HepG2 (cell line): Measurements from ENCODE around the gene MBIP. TPM values are rescaled to one million over a fixed set of nuclear protein-coding genes. Genes with fewer than 3 reads are reported as not detected.

Experiments used
- ASH2L ChIP-seq: fragments of 300-600, 200-600 bp; sonication (generic); IDR thresholded peaks from 2 replicates; pipeline ENCODE4 v1.7.0; 2017; ENCODE audit warnings: low read depth, mild to moderate bottlenecking, moderate library complexity, mixed read lengths, low read length; ENCODE audit not compliant: insufficient read length
- ATF2 ChIP-seq: sonication (generic); formaldehyde crosslinking; IDR thresholded peaks from 2 replicates; pipeline ENCODE4 v1.4.0; 2020; ENCODE audit warnings: missing genetic modification reagents
- BATF2 ChIP-seq: sonication (generic); formaldehyde crosslinking; IDR thresholded peaks from 2 replicates; pipeline ENCODE4 v1.8.0; 2022; ENCODE audit warnings: mild to moderate bottlenecking, missing genetic modification reagents, moderate library complexity
- CEBPG ChIP-seq: IDR thresholded peaks from 2 replicates; pipeline ENCODE4 v1.6.1; 2016
- EEA1 ChIP-seq: sonication (generic); formaldehyde crosslinking; IDR thresholded peaks from 2 replicates; pipeline ENCODE4 v1.5.1; 2020; ENCODE audit warnings: mild to moderate bottlenecking, missing genetic modification reagents, borderline replicate concordance
- ETV5 ChIP-seq: IDR thresholded peaks from 2 replicates; pipeline ENCODE4 v1.6.1; 2018; ENCODE audit warnings: missing biosample characterization, missing genetic modification reagents, inconsistent platforms, borderline replicate concordance
- FOXO1 ChIP-seq: sonication (generic); formaldehyde crosslinking; IDR thresholded peaks from 2 replicates; pipeline ENCODE4 v1.4.0; 2020; ENCODE audit warnings: missing genetic modification reagents
- HMG20A ChIP-seq: IDR thresholded peaks from 2 replicates; pipeline ENCODE4 v1.6.1; 2016; ENCODE audit warnings: borderline replicate concordance
- KAT8 ChIP-seq: IDR thresholded peaks from 2 replicates; pipeline ENCODE4 v1.6.1; 2016; ENCODE audit warnings: missing genetic modification reagents, missing compliant biosample characterization
- KDM4B ChIP-seq: sonication (generic); formaldehyde crosslinking; IDR thresholded peaks from 2 replicates; pipeline ENCODE4 v1.4.0; 2020; ENCODE audit warnings: missing genetic modification reagents
- NPAS2 ChIP-seq: sonication (generic); formaldehyde crosslinking; IDR thresholded peaks from 2 replicates; pipeline ENCODE4 v1.8.0; 2022; ENCODE audit warnings: mild to moderate bottlenecking, missing genetic modification reagents, borderline replicate concordance
- SNAPC2 ChIP-seq: sonication (generic); formaldehyde crosslinking; IDR thresholded peaks from 2 replicates; pipeline ENCODE4 v1.8.1; 2022; ENCODE audit warnings: mild to moderate bottlenecking, missing genetic modification reagents
- SP4 ChIP-seq: sonication (generic); formaldehyde crosslinking; IDR thresholded peaks from 2 replicates; pipeline ENCODE4 v1.8.1; 2023; ENCODE audit warnings: mild to moderate bottlenecking, missing genetic modification reagents
- TP53 ChIP-seq: sonication (generic); formaldehyde crosslinking; conservative IDR thresholded peaks from 2 replicates; pipeline ENCODE4 v1.4.0; 2020; ENCODE audit warnings: missing genetic modification reagents
- UBTF ChIP-seq: sonication (generic); formaldehyde crosslinking; IDR thresholded peaks from 2 replicates; pipeline ENCODE4 v1.4.0; 2020; ENCODE audit warnings: mild to moderate bottlenecking, missing genetic modification reagents
- ZBTB7B ChIP-seq: sonication (generic); formaldehyde crosslinking; IDR thresholded peaks from 2 replicates; pipeline ENCODE4 v1.4.0; 2020; ENCODE audit warnings: missing genetic modification reagents
- ZMYM4 ChIP-seq: sonication (generic); formaldehyde crosslinking; IDR thresholded peaks from 2 replicates; pipeline ENCODE4 v1.8.1; 2023; ENCODE audit warnings: mild to moderate bottlenecking, missing genetic modification reagents
- ZNF124 ChIP-seq: sonication (generic); formaldehyde crosslinking; IDR thresholded peaks from 2 replicates; pipeline ENCODE4 v1.4.0; 2020; ENCODE audit warnings: missing genetic modification reagents
- ZNF225 ChIP-seq: sonication (generic); formaldehyde crosslinking; IDR thresholded peaks from 2 replicates; pipeline ENCODE4 v1.4.0; 2020; ENCODE audit warnings: mild to moderate bottlenecking, missing genetic modification reagents
- ZNF263 ChIP-seq: sonication (generic); formaldehyde crosslinking; IDR thresholded peaks from 2 replicates; pipeline ENCODE4 v1.4.0; 2020; ENCODE audit warnings: missing genetic modification reagents
- ZNF264 ChIP-seq: sonication (generic); formaldehyde crosslinking; IDR thresholded peaks from 2 replicates; pipeline ENCODE4 v1.4.0; 2020; ENCODE audit warnings: missing genetic modification reagents
- ZNF275 ChIP-seq: sonication (generic); formaldehyde crosslinking; IDR thresholded peaks from 2 replicates; pipeline ENCODE4 v1.8.0; 2022; ENCODE audit warnings: missing genetic modification reagents, mild to moderate bottlenecking, inconsistent platforms, borderline replicate concordance
- ZNF30 ChIP-seq: sonication (generic); formaldehyde crosslinking; IDR thresholded peaks from 2 replicates; pipeline ENCODE4 v1.5.0; 2020; ENCODE audit warnings: mild to moderate bottlenecking, missing genetic modification reagents
- ZNF549 ChIP-seq: sonication (generic); formaldehyde crosslinking; IDR thresholded peaks from 2 replicates; pipeline ENCODE4 v1.5.0; 2020; ENCODE audit warnings: missing genetic modification reagents
- ZSCAN25 ChIP-seq: sonication (generic); formaldehyde crosslinking; IDR thresholded peaks from 2 replicates; pipeline ENCODE4 v1.8.0; 2022; ENCODE audit warnings: mild to moderate bottlenecking, missing genetic modification reagents
- polyA plus RNA-seq, 8 experiments: library from polyadenylated mRNA; depleted of rRNA in 3 of 8; stranded (reverse) in 7 of 8; unstranded in 1 of 8; fragments of >200 nt; fragmentation: Illumina TruSeq in 4 of 8; extraction: Trizol in 4 of 8; gene quantifications; 2 replicates each; pipeline versions ENCODE4 v1.2.1 to v1.2.3, GENCODE V29; 2011 to 2016; ENCODE audit warnings: low read depth in 4 of 8, missing spikeins in 1 of 8, mixed read lengths in 1 of 8; ENCODE audit not compliant: insufficient read depth in 1 of 8
- total RNA-seq, 5 experiments: library from RNA; depleted of rRNA; stranded (reverse); fragments of >200 nt; fragmentation: Illumina TruSeq; extraction: Trizol; gene quantifications; 2 replicates each; pipeline ENCODE4 v1.2.3, GENCODE V29; 2016; ENCODE audit warnings: low read depth in 1 of 5

MBIP gene
- total and polyA plus RNA-seq, 2 of the 13 experiments (the other 11 are each of a cell fraction or from before 2014, with no cell fraction given), result 48.1 to 48.6 TPM

GRCh38 chr14:36320200-36320896, at the start of gene MBIP (continued):
- TF ChIP-seq ZMYM4 (CRISPR knock-in tag), result peak; percentile 100
- TF ChIP-seq ZNF30, result peak; percentile 64; the same call in 1 of the 2 replicates
- TF ChIP-seq CEBPG (CRISPR knock-in tag), result peak; percentile 89
- TF ChIP-seq UBTF (CRISPR knock-in tag), result peak; percentile 98
- TF ChIP-seq FOXO1 (CRISPR knock-in tag), result 0 out of 2 replicates have a peak, but pooled peaks have one; percentile 23
- peak; percentile 68; the same call in 1 of the 2 replicates for TF ChIP-seq BATF2
- no peak; the same call in 1 of the 2 replicates for TF ChIP-seq ZNF225 (CRISPR knock-in tag)
- peak; percentile 35 for TF ChIP-seq ZNF124 (CRISPR knock-in tag)
- TF ChIP-seq KAT8 (CRISPR knock-in tag), result peak; percentile 95
- TF ChIP-seq HMG20A, result 0 out of 2 replicates have a peak, but pooled peaks have one; percentile 9
- TF ChIP-seq EEA1, result no peak
- TF ChIP-seq SNAPC2 (CRISPR knock-in tag), result peak; percentile 19; the same call in 1 of the 2 replicates
- TF ChIP-seq NPAS2 (CRISPR knock-in tag), result no peak
- peak; percentile 95 for TF ChIP-seq ZSCAN25 (CRISPR knock-in tag)
- TF ChIP-seq TP53, result no peak
- peak; percentile 89 for TF ChIP-seq ZBTB7B (CRISPR knock-in tag)
- TF ChIP-seq ETV5 (CRISPR knock-in tag), result no peak
- TF ChIP-seq ZNF275 (CRISPR knock-in tag), result peak; percentile 87; the same call in 1 of the 2 replicates
- peak; percentile 95 for TF ChIP-seq ZNF263 (CRISPR knock-in tag)
- TF ChIP-seq ASH2L, result peak; percentile 99
- peak; percentile 97 for TF ChIP-seq SP4 (CRISPR knock-in tag)
- no peak for TF ChIP-seq ZNF549 (CRISPR knock-in tag)
- TF ChIP-seq KDM4B (CRISPR knock-in tag), result peak; percentile 88; the same call in 1 of the 2 replicates
- TF ChIP-seq ZNF264 (CRISPR knock-in tag), result 0 out of 2 replicates have a peak, but pooled peaks have one; percentile 18
- peak; percentile 94 for TF ChIP-seq ATF2 (CRISPR knock-in tag)
